GM10266 (cell line): ENCODE results near the gene IGF2BP3.

ENCODE experiments used
- DNase-seq: peaks from one replicate; pipeline ENCODE4 v3.0.0; 2012; ENCODE audit errors: extremely low spot score
- TF ChIP-seq, protein P1 (sequence below): IDR thresholded peaks from 2 replicates; pipeline ENCODE4 v1.5.1; 2012; ENCODE audit warnings: mild to moderate bottlenecking, low read depth; ENCODE audit not compliant: control insufficient read depth, insufficient read depth; ENCODE audit errors: missing control alignments

The IGF2BP3 gene

DNA sequence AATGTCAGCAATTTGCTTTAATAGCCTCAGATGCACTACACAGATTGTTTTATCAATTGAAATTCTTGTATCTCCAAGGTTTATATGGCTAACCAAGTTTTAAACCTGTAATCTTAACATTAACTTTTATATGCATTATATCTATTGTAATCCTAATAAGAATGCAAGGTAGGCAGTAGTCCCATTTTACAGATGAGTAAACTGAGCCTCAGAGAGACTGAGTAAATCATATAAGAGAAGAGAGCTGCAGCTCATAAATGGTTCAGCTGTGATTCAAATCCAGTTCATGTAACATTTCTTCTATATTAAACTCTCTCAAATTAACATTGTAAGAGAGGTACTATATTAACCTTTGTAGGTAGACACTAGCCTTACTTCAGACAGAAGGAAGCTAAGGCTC, 127.2 kb downstream of the IGF2BP3 start:
- no peak for DNase-seq
- TF ChIP-seq, protein P1, sequence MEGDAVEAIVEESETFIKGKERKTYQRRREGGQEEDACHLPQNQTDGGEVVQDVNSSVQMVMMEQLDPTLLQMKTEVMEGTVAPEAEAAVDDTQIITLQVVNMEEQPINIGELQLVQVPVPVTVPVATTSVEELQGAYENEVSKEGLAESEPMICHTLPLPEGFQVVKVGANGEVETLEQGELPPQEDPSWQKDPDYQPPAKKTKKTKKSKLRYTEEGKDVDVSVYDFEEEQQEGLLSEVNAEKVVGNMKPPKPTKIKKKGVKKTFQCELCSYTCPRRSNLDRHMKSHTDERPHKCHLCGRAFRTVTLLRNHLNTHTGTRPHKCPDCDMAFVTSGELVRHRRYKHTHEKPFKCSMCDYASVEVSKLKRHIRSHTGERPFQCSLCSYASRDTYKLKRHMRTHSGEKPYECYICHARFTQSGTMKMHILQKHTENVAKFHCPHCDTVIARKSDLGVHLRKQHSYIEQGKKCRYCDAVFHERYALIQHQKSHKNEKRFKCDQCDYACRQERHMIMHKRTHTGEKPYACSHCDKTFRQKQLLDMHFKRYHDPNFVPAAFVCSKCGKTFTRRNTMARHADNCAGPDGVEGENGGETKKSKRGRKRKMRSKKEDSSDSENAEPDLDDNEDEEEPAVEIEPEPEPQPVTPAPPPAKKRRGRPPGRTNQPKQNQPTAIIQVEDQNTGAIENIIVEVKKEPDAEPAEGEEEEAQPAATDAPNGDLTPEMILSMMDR: no peak

DNA sequence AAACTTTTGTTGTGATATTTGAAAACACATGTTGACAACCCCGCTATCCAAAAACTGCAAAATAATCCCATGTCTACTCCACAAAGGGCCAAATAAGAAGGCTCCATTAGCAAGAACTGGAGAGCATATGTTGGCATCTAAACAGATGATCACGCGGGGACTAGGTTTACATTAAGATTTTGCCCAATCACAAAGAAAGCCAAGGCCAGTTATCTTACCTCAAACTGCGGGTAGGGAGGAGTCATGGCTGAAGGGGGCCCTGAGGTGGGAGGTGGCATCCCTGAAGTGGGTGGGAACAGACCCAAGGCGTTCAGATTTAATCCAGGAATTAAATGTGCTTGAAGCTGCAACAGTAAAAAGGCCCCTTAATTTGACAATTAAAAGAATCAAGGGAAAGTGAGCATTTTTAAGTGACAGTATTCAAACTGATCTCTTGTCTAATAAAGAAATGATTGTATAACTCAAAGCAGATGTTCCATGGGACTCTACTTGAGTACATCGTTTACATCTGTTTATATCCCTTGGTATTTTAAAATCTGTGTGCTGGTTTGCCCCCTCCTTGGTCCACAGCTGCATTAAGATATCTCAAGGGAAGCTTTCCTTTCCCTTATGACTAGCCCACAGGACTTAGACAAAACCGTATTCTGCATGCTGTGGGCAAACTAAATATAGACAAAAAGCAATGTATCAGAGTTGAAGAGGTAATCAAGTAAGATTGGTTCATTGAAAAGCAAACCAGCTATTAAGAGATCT, 128.3 kb downstream of the IGF2BP3 start:
- no peak for DNase-seq
- TF ChIP-seq, protein P1: no peak

DNA sequence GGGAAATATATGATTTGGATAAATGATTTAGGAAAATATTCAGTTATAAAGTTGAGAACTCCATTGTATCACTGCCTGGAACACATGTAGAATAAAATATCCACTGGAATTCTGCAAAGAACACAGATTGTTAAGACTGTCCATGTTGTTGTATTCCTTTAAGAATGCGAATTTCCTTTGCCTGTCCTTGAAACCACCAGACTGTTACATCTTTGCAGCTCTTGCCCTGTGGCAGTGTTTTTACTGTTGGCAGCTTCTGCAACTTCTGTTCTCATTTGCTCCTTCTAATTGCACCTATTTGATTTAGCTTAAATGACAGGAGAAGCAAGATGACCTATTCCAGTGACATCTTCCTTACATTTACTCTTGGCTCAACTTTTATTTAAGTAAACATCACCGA, 131.4 kb downstream of the IGF2BP3 start:
- DNase-seq: no peak

DNA sequence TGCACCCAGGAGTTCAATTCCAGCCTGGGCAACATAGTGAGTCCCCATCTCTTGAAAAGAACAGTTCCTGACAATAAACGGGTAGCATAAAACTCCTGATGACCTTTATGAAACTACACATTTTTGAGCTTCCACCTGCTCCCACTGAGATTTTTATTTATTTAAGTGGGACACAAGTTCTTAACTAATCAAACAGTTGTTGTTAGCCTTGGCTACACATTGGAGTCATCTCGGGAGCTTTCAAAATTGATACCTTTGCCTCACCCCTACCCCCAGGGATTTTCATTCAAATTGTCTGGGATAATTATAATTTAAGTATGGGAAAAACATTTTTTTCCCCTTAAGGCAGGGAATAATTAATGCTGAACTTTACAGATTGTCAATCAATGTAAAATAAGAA, 131.9 kb downstream of the IGF2BP3 start:
- TF ChIP-seq, protein P1: no peak
- DNase-seq: no peak

More for the DNA sequence above, 131.4 kb downstream of the IGF2BP3 start:
- TF ChIP-seq, protein P1: no peak

DNA sequence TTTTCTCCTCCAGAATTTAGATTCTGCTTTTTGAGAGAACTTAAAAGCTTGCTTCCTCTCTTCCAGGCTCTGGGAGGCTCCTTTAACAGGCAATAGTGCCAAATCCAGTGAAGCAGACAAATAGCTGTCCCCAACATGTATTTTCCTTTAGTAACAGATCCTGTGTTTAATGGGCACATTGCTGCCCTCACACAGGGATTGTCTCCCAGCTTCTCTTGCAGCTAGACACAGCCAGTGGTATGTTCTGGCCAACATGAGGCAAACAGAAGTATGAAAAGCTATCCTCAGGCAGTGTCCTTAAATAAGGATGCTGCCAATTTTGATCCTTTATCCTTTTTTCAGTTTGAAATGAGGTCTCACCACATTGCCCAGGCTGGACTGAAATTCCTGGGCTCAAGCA, 132.9 kb downstream of the IGF2BP3 start:
- no peak for DNase-seq
- TF ChIP-seq, protein P1: no peak

DNA sequence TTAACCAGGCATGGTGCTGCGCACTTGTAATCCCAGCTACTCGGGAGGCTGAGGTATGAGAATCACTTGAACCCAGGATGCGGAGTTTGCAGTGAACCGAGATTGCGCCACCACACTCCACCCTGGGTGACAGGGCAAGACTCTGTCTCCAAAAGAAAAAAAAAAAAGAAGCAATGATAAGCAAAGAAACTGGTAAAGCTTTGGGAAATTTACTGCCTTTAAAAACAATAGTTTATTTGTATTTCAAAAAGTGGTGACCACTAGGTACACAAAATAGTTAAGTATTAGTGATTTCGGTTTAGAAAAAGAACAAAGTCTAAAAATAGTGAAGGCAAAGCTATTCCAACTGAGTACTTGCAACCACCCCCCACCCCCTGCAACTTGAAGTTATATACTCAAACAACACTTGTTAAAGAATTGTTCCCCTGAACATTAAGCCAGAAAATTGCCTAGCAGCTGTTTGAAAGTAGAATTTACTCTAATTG, 133.4 kb downstream of the IGF2BP3 start:
- TF ChIP-seq, protein P1: no peak
- DNase-seq: no peak

DNA sequence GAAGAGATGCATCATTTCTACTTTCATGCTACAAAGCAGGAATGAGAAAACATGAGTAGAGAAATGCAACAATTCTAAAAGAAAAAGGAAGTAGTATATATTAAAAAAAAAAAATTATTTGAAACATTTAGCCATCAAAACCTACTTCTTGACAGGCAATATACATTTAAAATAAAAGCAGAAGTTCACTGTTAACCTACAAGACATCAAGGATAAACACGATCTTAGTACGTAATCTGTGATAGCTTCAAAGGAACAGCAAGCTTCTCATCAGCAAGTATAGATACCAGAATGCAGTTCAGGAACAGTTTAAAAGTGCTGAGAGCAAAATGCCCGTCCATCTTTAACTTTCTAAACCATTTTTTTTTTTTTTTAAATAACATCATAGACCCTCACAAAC, 134.2 kb downstream of the IGF2BP3 start:
- TF ChIP-seq, protein P1: no peak
- no peak for DNase-seq
